ENCODE results near the gene ZFYVE21.

The ZFYVE21 gene

DNA sequence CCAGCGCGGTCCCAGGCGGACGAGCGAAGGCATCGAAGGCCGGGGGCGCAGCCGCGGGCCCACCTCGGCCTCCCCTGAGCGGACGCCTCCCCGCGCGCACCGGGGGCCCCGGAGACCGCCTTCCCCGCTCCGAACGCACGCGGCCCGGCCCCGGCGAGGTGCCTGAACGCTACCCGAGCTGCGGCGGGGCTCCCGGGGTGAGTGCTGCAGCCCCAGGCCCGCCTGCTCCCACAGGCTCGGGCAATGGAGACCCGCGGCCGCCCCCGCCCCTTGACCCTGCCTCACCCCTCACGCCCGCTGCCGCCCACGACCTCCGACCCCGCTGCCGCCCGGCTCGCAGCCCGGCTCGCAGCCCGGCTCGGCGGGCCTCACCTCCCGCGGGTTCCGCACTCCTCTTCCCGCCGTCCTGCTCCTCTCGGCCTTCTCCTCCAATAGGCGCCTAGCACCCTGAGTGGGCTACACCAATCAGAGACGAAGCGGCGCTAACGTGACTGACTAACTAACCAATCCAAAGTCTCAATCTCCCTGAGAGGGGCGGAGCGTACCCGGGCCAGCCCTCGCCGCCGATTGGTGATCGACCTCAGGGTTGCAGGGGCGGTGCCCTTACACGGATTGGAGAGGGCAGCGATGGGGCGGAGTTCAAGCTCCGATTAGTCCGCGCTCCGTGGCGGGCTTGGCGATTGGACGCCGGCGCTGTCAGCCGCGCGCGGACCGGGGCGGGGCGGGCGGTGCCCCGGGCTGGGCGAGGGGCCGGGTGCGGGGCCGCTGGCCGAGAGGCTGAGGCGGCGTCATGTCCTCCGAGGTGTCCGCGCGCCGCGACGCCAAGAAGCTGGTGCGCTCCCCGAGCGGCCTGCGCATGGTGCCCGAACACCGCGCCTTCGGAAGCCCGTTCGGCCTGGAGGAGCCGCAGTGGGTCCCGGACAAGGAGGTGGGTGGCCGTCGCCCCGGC is at the start of gene ZFYVE21, which contains the start of gene XRCC3:
TSS of gene ZFYVE21 (plus strand) at position 759 of the 949 bp plus-strand sequence. CDS start at position 791, 32 bp downstream.
TSS of gene XRCC3 (minus strand) at position 400 of the 949 bp plus-strand sequence. CDS start 4,364 bp downstream, outside the sequence.
- H3K4me3 ChIP-seq (ENCODE audit: low read length), result peak within 1 kb of the TSS; percentile 69
- peaks cover 3% of the 10 kb centered on the region for H3K9me3 ChIP-seq (ENCODE audit: low read length)

DNA sequence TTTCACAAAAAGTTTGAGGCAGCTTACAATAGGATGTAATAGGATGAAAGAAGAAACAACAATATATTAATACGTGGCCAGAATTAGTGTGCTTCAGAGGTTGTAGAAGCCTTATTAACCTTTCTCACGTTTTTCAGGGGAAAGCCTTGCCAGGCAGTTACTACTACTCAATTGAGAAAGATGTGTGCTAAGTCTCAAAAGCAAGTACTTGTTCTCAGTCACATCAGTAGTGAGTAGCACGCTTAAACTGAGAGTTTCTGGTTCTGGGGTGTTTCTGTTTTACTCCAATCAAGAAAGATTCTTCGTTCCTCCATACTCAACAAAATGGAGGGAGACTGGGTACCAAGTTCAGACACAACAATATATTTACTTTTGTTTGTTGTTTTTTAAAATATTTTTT is 47.9 kb upstream of the ZFYVE21 start:
- Histone ChIP-seq H3K36me3 (ENCODE audit: insufficient read depth, low read length) (peaks cover 70% of the 10 kb centered on the region), H2AFZ (ENCODE audit: low read depth, low read length) (no peak overlapping the region)

More for the DNA sequence above, at the start of gene ZFYVE21, which contains the start of gene XRCC3:
- Histone ChIP-seq H3K4me1 (ENCODE audit: insufficient read depth, low read length) (peaks cover 29% of the 10 kb centered on the region), H3K36me3 (ENCODE audit: insufficient read depth, low read length) (peaks cover 20% of the 10 kb centered on the region), H3K27me3 (ENCODE audit: insufficient read depth, low read length) (no peaks in the 10 kb centered on the region), H2AFZ (ENCODE audit: low read depth, low read length) (peak within 1 kb of the TSS; percentile 39)

DNA sequence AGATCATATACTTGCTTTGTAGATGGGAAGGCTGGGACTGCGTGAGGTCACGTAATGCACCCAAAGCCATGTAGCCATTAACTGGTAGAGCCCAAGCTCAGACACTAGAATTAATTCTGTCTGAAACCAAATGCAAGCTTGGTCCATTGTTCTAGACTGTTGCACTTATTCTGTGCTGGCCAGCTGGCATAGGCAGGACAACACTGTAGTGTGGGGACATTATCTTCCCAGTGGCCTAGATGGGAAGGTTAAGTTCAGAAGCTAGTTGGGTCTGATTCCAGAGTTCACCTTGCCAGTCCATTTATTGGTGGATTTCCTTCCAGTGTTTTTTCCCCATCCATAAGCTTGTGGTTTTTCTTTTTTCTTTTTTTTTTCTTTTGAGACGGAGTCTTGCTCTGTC is 47.5 kb upstream of the ZFYVE21 start:
- Histone ChIP-seq H3K36me3 (ENCODE audit: insufficient read depth, low read length) (peaks cover 73% of the 10 kb centered on the region), H3K4me1 (ENCODE audit: insufficient read depth, low read length) (no peaks in the 10 kb centered on the region)

More for the DNA sequence above, 47.9 kb upstream of the ZFYVE21 start:
- H3K4me1 ChIP-seq (ENCODE audit: insufficient read depth, low read length), result no peaks in the 10 kb centered on the region
- H3K9me3 ChIP-seq (ENCODE audit: low read length), result no peaks in the 10 kb centered on the region
- no peak overlapping the region for H3K4me3 ChIP-seq (ENCODE audit: low read length)
- H3K27me3 ChIP-seq (ENCODE audit: insufficient read depth, low read length), result no peaks in the 10 kb centered on the region

DNA sequence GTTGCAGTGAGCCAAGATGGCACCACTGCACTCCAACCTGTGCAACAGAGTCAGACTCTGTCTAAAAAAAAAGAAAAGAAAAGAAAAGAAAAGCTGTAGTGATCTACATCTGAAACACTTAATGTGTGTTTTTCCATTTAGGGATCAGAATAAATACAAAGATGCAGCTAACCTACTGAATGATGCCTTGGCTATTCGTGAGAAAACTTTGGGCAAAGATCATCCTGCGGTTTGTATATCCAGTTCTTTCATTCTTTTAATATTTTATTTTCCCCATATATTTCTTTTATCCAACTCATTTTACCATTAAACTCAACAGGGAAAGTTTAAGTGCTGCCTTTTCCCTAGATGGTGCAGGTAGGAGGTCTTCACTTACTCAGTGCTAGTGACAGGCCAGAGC is 46.2 kb upstream of the ZFYVE21 start:
- peaks cover 76% of the 10 kb centered on the region for H3K36me3 ChIP-seq (ENCODE audit: insufficient read depth, low read length)
- H3K4me3 ChIP-seq (ENCODE audit: low read length), result no peak overlapping the region
- H2AFZ ChIP-seq (ENCODE audit: low read depth, low read length), result no peak overlapping the region
- H3K9me3 ChIP-seq (ENCODE audit: low read length), result no peaks in the 10 kb centered on the region
- H3K4me1 ChIP-seq (ENCODE audit: insufficient read depth, low read length), result no peaks in the 10 kb centered on the region
- H3K27me3 ChIP-seq (ENCODE audit: insufficient read depth, low read length), result no peaks in the 10 kb centered on the region

More for the DNA sequence above, 47.5 kb upstream of the ZFYVE21 start:
- Histone ChIP-seq H3K27me3 (ENCODE audit: insufficient read depth, low read length) (no peaks in the 10 kb centered on the region), H3K4me3 (ENCODE audit: low read length) (no peak overlapping the region), H3K9me3 (ENCODE audit: low read length) (no peaks in the 10 kb centered on the region), H2AFZ (ENCODE audit: low read depth, low read length) (no peak overlapping the region)

DNA sequence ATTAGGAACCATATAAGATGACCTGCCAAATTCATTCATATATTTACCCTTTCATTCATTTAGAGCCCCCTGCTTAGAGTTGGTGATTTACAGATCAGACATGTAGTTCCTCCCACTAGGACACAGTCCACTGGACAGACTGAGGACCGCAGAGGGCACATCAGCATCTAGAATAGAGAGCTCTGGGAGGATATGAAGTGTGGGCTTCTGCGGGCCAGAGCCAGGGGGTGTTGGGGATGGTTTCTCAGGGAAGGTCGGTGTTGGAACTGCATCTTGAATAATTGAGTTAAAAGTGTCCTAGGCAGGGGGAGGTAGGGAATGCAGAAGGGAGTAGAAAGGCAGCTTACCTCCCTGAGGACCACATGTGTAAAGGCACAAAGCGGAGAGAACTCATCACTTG is 43.7 kb upstream of the ZFYVE21 start:
- H3K27me3 ChIP-seq (ENCODE audit: insufficient read depth, low read length), result no peaks in the 10 kb centered on the region
- H3K4me1 ChIP-seq (ENCODE audit: insufficient read depth, low read length), result no peaks in the 10 kb centered on the region
- H3K9me3 ChIP-seq (ENCODE audit: low read length), result no peaks in the 10 kb centered on the region
- H3K4me3 ChIP-seq (ENCODE audit: low read length), result no peak overlapping the region
- peaks cover 82% of the 10 kb centered on the region for H3K36me3 ChIP-seq (ENCODE audit: insufficient read depth, low read length)
- H2AFZ ChIP-seq (ENCODE audit: low read depth, low read length), result no peak overlapping the region

DNA sequence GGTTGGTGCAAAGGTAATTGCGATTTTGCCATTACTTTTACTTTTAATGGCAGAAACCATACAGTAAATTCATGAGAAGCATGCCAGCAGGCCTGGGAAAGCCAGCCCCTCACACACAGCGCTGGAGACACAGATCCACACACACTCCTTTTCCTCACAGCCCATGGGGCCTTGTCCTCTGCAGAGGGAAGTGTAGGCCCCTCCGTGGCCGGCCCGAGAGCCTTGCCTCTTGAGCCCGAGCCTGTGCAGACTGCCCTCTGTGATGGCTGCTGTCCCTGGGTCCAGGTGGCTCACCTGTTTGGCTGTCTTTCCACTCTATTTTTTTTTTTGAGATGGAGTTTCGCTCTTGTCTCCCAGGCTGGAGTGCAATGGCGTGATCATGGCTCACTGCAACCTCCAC is 39.7 kb upstream of the ZFYVE21 start:
- Histone ChIP-seq H3K4me1 (ENCODE audit: insufficient read depth, low read length) (no peaks in the 10 kb centered on the region), H3K9me3 (ENCODE audit: low read length) (no peaks in the 10 kb centered on the region), H3K27me3 (ENCODE audit: insufficient read depth, low read length) (no peaks in the 10 kb centered on the region), H2AFZ (ENCODE audit: low read depth, low read length) (no peak overlapping the region), H3K36me3 (ENCODE audit: insufficient read depth, low read length) (peaks cover 87% of the 10 kb centered on the region), H3K4me3 (ENCODE audit: low read length) (no peak overlapping the region)

DNA sequence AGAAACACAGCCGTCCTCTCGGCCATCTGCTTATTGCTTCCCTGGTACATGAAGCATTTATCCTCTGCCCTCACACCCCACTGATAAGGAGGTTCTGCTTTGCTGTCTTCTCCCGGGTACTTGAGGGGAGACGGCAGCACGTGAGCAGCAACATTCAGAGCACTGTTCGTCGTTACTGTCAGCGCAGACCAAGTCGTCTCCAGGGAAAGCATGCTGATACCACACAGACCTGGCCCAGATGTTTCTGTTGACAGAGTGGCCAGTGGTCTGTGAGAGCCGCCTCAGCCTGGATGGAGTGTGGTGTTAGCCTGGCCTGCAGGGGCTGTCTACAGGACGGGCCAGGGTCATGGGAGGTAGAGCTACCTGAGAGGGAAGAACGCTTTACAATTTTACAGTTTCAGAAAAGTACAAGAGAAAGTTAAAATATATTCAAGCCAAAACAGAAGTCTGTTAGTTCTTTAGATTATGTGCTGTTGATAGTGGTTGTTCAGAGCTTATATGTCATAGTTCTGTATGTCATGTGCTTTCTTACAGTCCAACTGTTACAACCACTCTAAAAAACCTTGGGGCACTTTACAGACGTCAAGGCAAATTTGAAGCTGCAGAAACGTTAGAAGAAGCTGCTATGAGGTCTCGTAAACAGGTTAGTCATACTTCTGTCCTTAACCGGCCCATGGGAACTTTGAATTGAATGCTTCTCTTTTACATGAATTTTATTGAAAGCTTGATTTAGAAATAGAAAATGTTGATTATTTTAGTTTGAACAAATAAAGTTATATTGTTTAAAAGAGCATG is 38.5 kb upstream of the ZFYVE21 start:
- Histone ChIP-seq H3K9me3 (ENCODE audit: low read length) (no peaks in the 10 kb centered on the region), H3K36me3 (ENCODE audit: insufficient read depth, low read length) (peaks cover 84% of the 10 kb centered on the region), H3K4me1 (ENCODE audit: insufficient read depth, low read length) (no peaks in the 10 kb centered on the region), H3K27me3 (ENCODE audit: insufficient read depth, low read length) (no peaks in the 10 kb centered on the region), H2AFZ (ENCODE audit: low read depth, low read length) (no peak overlapping the region), H3K4me3 (ENCODE audit: low read length) (no peak overlapping the region)

DNA sequence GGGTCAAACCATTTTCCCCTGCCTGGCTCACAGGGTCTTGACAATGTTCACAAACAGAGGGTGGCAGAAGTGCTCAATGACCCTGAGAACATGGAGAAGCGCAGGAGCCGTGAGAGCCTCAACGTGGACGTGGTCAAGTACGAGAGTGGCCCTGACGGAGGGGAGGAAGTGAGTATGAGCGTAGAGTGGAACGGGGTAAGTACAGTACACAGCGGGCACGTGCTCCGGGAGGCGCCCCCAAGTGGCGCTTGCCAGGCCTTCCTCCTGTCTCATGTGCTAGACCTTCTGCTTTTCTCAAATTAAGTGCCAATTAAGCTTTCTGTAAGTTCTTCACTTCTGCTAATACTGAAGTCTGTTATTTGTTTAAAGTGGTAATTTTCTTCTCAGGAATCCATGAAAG is 36.3 kb upstream of the ZFYVE21 start:
- H3K27me3 ChIP-seq (ENCODE audit: insufficient read depth, low read length), result no peaks in the 10 kb centered on the region
- H3K4me1 ChIP-seq (ENCODE audit: insufficient read depth, low read length), result no peaks in the 10 kb centered on the region

DNA sequence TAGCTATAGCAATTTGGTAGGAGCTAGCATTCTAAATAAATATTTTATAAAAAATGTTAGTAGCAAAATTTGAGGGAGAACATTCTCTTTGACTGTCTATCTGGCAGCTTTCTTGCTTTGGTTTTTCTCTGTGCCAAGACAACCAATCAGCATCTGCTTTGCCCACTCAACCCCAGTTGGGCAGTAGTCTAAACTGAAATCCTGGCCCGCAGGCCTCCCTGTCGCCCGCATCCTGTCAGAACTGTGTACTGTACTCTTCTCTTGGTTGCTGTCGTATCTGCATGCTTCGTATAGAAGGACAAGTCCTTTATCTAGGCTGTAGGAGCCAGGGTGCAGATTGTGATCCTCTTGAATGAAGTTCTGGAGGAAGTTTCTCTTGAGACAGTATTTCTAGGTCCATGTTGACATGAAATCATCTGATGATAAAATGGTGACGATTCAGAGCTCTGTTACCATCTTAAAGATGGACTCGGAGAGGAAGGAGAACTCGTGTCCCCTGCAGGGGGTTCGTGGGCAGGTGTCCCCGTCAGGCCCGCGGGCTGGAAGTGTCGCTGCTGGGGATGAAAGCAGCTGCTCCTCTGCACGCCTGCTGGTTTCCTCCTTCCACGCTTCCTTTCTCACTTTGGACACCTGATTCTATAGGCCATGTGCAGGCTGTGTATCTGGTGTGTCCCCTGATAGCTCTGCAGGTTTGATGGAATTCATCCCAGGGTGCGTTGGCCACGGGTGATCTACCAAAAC is 34.9 kb upstream of the ZFYVE21 start:
- Histone ChIP-seq H3K27me3 (ENCODE audit: insufficient read depth, low read length) (no peaks in the 10 kb centered on the region), H3K4me1 (ENCODE audit: insufficient read depth, low read length) (no peaks in the 10 kb centered on the region), H3K9me3 (ENCODE audit: low read length) (no peaks in the 10 kb centered on the region), H3K4me3 (ENCODE audit: low read length) (no peak overlapping the region), H3K36me3 (ENCODE audit: insufficient read depth, low read length) (peaks cover 77% of the 10 kb centered on the region), H2AFZ (ENCODE audit: low read depth, low read length) (no peak overlapping the region)

More for the DNA sequence above, 36.3 kb upstream of the ZFYVE21 start:
- Histone ChIP-seq H2AFZ (ENCODE audit: low read depth, low read length) (no peak overlapping the region), H3K36me3 (ENCODE audit: insufficient read depth, low read length) (peaks cover 79% of the 10 kb centered on the region), H3K4me3 (ENCODE audit: low read length) (no peak overlapping the region), H3K9me3 (ENCODE audit: low read length) (no peaks in the 10 kb centered on the region)

DNA sequence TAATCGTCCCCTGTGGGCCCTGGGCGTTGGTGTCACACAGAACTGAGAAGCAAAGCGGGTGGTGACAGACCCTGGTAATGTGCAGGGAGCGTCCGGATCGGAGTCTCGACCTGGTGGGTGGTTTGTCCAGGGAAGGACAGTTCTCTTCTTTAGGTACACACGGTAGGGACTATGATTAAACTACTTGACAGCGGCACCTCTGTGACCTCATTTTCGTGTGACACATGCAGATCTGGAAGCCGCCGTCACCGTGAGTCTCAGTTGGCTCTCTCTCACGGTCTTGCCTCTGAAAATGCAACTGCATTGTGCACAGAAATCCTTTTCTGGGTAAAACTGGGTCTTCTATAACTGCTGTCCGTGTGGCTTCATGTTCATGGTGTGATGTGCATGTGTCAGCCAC is 32.5 kb upstream of the ZFYVE21 start:
- no peak overlapping the region for H3K4me3 ChIP-seq (ENCODE audit: low read length)
- H2AFZ ChIP-seq (ENCODE audit: low read depth, low read length), result no peak overlapping the region
- no peaks in the 10 kb centered on the region for H3K4me1 ChIP-seq (ENCODE audit: insufficient read depth, low read length)
- H3K36me3 ChIP-seq (ENCODE audit: insufficient read depth, low read length), result peaks cover 81% of the 10 kb centered on the region
- no peaks in the 10 kb centered on the region for H3K27me3 ChIP-seq (ENCODE audit: insufficient read depth, low read length)
- no peaks in the 10 kb centered on the region for H3K9me3 ChIP-seq (ENCODE audit: low read length)

DNA sequence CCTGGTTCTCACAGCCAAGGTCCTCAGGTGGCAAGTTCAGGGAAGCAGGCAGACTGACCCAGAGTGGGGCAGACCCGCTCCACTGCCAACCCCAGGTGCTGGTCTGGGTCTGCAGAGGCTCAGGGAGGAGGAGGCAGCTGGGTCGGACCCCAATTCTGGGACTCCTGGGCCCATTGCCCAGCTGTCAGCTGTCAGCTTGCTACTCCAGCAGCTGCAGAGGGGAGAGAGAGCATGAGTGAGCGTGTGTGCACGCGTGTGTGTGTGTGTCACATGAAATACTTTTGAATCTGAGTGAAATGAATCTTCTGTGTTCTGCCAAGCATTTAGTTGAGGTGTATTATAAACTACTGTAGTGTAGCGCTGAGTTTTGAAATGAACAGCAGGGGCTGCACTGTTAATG is 31.1 kb upstream of the ZFYVE21 start:
- H3K4me1 ChIP-seq (ENCODE audit: insufficient read depth, low read length), result no peaks in the 10 kb centered on the region
- H3K36me3 ChIP-seq (ENCODE audit: insufficient read depth, low read length), result peaks cover 80% of the 10 kb centered on the region

DNA sequence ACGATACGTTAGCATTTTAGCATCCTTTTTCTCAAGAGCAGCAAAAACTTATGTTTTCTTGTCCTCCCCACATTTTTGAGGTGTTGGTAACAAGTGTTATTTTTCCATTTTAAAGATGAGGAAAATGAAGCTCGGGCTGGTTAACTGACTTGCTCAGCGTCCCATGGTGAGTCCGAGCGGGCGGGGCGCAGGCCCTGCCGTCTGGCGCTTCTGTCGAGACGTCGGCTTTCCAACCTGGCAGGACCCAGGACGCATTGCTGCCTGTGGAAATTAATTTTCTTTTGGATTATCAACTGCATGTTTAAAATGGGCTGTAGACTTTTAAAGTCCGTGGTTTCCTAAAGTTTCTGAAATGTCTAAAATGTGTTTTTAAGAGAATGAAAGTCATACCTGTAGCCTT is 30.7 kb upstream of the ZFYVE21 start:
- Histone ChIP-seq H3K9me3 (ENCODE audit: low read length) (no peaks in the 10 kb centered on the region), H3K4me3 (ENCODE audit: low read length) (no peak overlapping the region), H2AFZ (ENCODE audit: low read depth, low read length) (no peak overlapping the region), H3K4me1 (ENCODE audit: insufficient read depth, low read length) (no peaks in the 10 kb centered on the region), H3K36me3 (ENCODE audit: insufficient read depth, low read length) (peaks cover 79% of the 10 kb centered on the region), H3K27me3 (ENCODE audit: insufficient read depth, low read length) (no peaks in the 10 kb centered on the region)

More for the DNA sequence above, 31.1 kb upstream of the ZFYVE21 start:
- H3K27me3 ChIP-seq (ENCODE audit: insufficient read depth, low read length), result no peaks in the 10 kb centered on the region
- H3K9me3 ChIP-seq (ENCODE audit: low read length), result no peaks in the 10 kb centered on the region
- H2AFZ ChIP-seq (ENCODE audit: low read depth, low read length), result no peak overlapping the region
- H3K4me3 ChIP-seq (ENCODE audit: low read length), result no peak overlapping the region

All from neuron (in vitro differentiated cells).